Testis (tissue), 3 donors: Measurements from ENCODE around the gene RIOK2. TPM values are rescaled to one million over a fixed set of nuclear protein-coding genes. Genes with fewer than 3 reads are reported as not detected.

Experiments
- DNase-seq: peaks from one replicate; pipeline ENCODE4 v3.0.0-alpha.2; 2019
- H3K27ac ChIP-seq, 2 donors: fragments of 200-600 bp; sonication (generic); one replicate each; pipeline ENCODE4 v1.5.1; 2019
- H3K27me3 ChIP-seq: fragments of 200-600 bp; sonication (generic); one replicate; pipeline ENCODE4 v1.5.1; 2019
- H3K36me3 ChIP-seq: fragments of 200-600 bp; sonication (generic); one replicate; pipeline ENCODE4 v1.5.1; 2017; ENCODE audit warnings: low read depth; ENCODE audit errors: missing control alignments
- H3K4me1 ChIP-seq: fragments of 200-600 bp; sonication (generic); one replicate; pipeline ENCODE4 v1.5.1; 2019
- H3K4me3 ChIP-seq, 2 donors: fragments of 200-600 bp; sonication (generic); one replicate each; pipeline ENCODE4 v1.5.1; 2017 to 2019
- H3K9me3 ChIP-seq: fragments of 200-600 bp; sonication (generic); one replicate; pipeline ENCODE4 v1.5.1; 2017
- POLR2A ChIP-seq: fragments of 450-650 bp; IDR thresholded peaks from one replicate; pipeline ENCODE4 v1.6.1; 2017; ENCODE audit warnings: antibody characterized with exemption, mild to moderate bottlenecking, moderate library complexity
- WGBS, 2 donors: methylation state at CpG; one replicate each; pipeline ENCODE4 v1.1.5; 2018; 5-methylcytosine and 5-hydroxymethylcytosine counted together
- intact Hi-C: fragments of 100-400 bp; cut with DNase I; formaldehyde crosslinking; loops from one replicate; pipeline ENCODE4 v1.15.1; 2023; ENCODE audit warnings: low total_unique reads
- polyA plus RNA-seq: library from polyadenylated mRNA; stranded (reverse); fragments of 350-450 nt; fragmentation: Illumina TruSeq; extraction: RNeasy Lipid Tissue Mini Kit (QIAGEN cat#74804); gene quantifications from one replicate; pipeline ENCODE4 v1.2.3, GENCODE V29; 2014; ENCODE audit warnings: low read depth, low replicate concordance; ENCODE audit not compliant: insufficient read depth
- total RNA-seq, 2 donors: library from RNA; depleted of rRNA; stranded (reverse); fragments of >200 nt; gene quantifications; one replicate each; pipeline ENCODE4 v1.2.3, GENCODE V29; 2016
- TF ChIP-seq, protein P1 (sequence below), 3 experiments: fragments of 450-650 bp in 2 of 3; fragments of 200-600 bp in 1 of 3; sonication (generic) in 1 of 3; IDR thresholded peaks; one replicate each; pipeline ENCODE4 v1.5.1; 2016 to 2019; ENCODE audit warnings: antibody characterized with exemption in 3 of 3, mild to moderate bottlenecking in 2 of 3, moderate library complexity in 1 of 3

Gene RIOK2
- total and polyA plus RNA-seq, 3 donors from 2014 or later, result 15.0 to 26.5 (median 20.4) TPM

DNA sequence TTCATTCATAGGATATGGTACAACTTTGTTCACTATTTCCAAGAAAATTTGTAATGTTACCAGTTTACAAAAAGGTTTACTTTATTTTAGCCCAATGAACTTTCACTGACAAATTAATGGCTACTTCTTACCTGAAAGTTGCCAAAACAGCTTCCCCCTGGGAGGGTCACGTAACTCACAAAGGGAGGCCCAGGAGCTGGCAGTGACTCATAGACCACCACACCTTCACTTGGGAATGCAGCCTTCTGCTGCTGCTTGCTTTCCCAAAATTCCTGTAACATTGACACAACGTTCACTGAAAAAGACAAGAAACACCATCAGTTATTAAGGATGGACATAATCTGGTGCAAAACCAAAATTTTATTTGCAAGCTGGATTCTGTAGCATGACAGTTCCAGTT lies 58.7 kb downstream of the RIOK2 start:
- Histone ChIP-seq H3K27me3 (no peaks in the 10 kb centered on the region), H3K9me3 (no peaks in the 10 kb centered on the region), H3K4me3 (no peak overlapping the region), H3K4me1 (no peaks in the 10 kb centered on the region), H3K36me3 (no peaks in the 10 kb centered on the region), H3K27ac (no peak overlapping the region)
- 71 to 80% methylated on average over 2 of the region's 2 CpGs for WGBS, 2 donors
- intact Hi-C loops, result no loop called here
- DNase-seq, result no peak
- TF ChIP-seq, protein P1, sequence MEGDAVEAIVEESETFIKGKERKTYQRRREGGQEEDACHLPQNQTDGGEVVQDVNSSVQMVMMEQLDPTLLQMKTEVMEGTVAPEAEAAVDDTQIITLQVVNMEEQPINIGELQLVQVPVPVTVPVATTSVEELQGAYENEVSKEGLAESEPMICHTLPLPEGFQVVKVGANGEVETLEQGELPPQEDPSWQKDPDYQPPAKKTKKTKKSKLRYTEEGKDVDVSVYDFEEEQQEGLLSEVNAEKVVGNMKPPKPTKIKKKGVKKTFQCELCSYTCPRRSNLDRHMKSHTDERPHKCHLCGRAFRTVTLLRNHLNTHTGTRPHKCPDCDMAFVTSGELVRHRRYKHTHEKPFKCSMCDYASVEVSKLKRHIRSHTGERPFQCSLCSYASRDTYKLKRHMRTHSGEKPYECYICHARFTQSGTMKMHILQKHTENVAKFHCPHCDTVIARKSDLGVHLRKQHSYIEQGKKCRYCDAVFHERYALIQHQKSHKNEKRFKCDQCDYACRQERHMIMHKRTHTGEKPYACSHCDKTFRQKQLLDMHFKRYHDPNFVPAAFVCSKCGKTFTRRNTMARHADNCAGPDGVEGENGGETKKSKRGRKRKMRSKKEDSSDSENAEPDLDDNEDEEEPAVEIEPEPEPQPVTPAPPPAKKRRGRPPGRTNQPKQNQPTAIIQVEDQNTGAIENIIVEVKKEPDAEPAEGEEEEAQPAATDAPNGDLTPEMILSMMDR (IDR thresholded peaks at IDR 0.05), result no peak
- TF ChIP-seq POLR2A, result no peak

DNA sequence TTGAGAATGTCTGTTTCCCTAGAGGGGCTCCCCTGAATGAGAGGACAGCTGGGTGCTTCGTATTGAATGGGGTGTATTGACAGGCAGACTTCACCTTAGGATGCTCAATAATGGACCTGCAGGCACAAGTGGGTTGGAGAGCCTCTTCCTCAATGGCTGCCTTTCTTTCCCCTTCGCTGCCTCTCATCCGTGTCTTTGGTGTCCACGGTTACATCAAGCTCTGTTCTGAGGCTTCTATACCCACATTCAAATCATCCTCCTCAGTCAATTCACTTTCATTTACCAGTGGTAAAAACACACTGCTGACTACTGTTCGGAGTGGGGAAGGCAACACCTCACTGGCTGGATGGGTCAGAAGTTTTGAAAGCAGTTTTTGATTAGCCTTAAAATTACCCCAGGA lies 61.2 kb downstream of the RIOK2 start:
- DNase-seq, result no peak
- 90% methylated on average over 5 of the region's 5 CpGs for WGBS, 2 donors
- Histone ChIP-seq H3K27me3 (no peaks in the 10 kb centered on the region), H3K36me3 (no peaks in the 10 kb centered on the region), H3K9me3 (no peaks in the 10 kb centered on the region), H3K4me1 (no peaks in the 10 kb centered on the region), H3K27ac (no peak overlapping the region), H3K4me3 (no peak overlapping the region)
- intact Hi-C loops, result no loop called here
- TF ChIP-seq POLR2A, result no peak
- TF ChIP-seq, protein P1 (IDR thresholded peaks at IDR 0.05), result no peak

DNA sequence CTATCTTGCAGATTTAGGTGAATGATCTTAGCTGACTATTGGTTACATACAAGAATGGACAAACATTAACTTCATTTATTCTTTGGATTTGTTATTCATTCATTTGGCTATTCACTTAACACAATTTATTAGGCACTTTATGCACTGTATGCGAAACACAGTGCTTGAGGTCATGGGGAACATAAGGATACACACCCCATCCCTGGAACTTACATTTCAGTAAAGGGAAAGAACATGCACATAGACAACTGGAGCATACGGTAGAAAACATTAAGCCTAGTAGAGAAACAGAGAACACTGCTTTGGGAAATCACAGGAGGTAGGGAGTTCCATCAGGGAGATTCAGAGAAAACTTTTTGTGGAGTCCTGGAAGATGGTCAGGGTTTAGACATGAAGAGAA lies 62.9 kb downstream of the RIOK2 start:
- H3K4me3 ChIP-seq, result no peak overlapping the region
- H3K9me3 ChIP-seq, result no peaks in the 10 kb centered on the region
- H3K27ac ChIP-seq, result no peak overlapping the region
- H3K36me3 ChIP-seq, result no peaks in the 10 kb centered on the region
- no peak for TF ChIP-seq POLR2A
- TF ChIP-seq, protein P1 (IDR thresholded peaks at IDR 0.05), result no peak
- H3K4me1 ChIP-seq, result no peaks in the 10 kb centered on the region
- no peaks in the 10 kb centered on the region for H3K27me3 ChIP-seq
- intact Hi-C loops, result no loop called here
- 48 to 70% methylated on average over 2 of the region's 2 CpGs for WGBS, 2 donors
- DNase-seq, result no peak

DNA sequence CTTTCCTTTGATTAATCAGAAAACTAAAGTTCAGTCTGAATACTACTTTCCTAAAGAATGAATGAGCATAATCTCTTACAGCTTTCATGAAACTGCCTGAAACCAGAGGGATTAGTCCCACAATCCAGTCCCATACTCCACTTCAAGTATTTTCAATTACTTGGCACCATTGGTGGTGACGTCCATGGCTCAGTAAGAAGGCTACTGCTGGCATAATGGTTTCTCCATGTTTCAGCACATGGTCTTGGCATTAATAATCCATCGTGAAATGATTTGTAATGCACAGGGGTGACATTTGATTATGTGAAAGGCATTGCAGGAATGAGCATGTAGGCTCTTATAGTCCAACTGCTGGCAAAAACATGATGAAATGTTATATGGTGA lies 64.0 kb downstream of the RIOK2 start:
- Histone ChIP-seq H3K27ac (no peak overlapping the region), H3K4me3 (no peak overlapping the region), H3K27me3 (no peaks in the 10 kb centered on the region), H3K36me3 (no peaks in the 10 kb centered on the region), H3K9me3 (no peaks in the 10 kb centered on the region), H3K4me1 (no peaks in the 10 kb centered on the region)
- no peak for DNase-seq
- intact Hi-C loops, result no loop called here
- TF ChIP-seq POLR2A, result no peak
- TF ChIP-seq, protein P1 (IDR thresholded peaks at IDR 0.05), result no peak
- whole genome bisulfite sequencing, 2 donors, result 91% methylated on average over 2 of the region's 2 CpGs

DNA sequence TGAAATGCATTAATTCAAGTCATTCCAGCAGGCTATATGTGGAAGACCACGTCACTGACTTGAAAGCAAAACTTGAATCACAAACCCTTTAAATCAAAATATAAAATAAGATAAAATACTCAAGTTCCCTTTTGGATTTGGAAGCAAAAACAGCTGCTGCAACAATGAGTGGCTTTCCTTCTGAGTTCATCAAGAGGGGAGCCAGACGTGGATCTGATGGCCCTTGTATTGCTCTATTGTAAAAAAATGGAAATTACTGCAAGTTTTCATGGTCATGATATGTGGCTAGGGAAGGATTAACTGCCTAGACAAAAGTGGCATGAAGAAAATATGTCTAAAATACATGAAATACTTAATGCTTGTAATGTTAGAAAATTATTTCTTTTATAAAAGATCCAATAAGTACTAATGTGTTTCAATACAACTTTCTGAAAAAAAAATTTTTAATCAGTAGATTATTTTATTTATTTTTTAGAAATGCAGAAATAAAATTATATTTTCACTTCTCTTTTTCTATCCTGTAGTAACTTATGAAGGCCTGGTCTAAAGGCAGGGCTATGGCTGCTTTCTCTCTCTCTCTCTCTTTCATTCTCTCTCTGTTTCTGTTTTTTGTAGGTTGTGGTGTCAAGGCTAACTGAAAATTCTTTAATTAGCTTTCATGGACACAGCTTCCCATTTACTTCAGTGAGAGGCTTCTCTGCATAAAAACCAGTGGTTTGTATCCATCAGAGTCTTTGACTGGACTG lies 64.6 kb downstream of the RIOK2 start:
- DNase-seq, result no peak
- Histone ChIP-seq H3K36me3 (no peaks in the 10 kb centered on the region), H3K4me1 (no peaks in the 10 kb centered on the region), H3K27me3 (no peaks in the 10 kb centered on the region), H3K4me3 (no peak overlapping the region), H3K27ac (no peak overlapping the region), H3K9me3 (no peaks in the 10 kb centered on the region)
- TF ChIP-seq POLR2A, result no peak
- TF ChIP-seq, protein P1 (IDR thresholded peaks at IDR 0.05), result no peak
- intact Hi-C loops, result no loop called here
- 77 to 80% methylated on average over 2 of the region's 2 CpGs for WGBS, 2 donors
